GM23338 (cell line): Measurements from ENCODE around the gene PALM. TPM values are rescaled to one million over a fixed set of nuclear protein-coding genes. Genes with fewer than 3 reads are reported as not detected.

ENCODE experiments used
- ATAC-seq: fragments of 200-7000 bp; cut with Tn5 transposase; 3 replicates; pipeline ENCODE4 v1.9.1; 2020
- DNase-seq: peaks from one replicate; pipeline ENCODE4 v3.0.0-alpha.2; 2015; ENCODE audit warnings: low spot score
- H2AFZ ChIP-seq: fragments of 200-600 bp; sonication (generic); 2 replicates; pipeline ENCODE4 v1.8.0; 2016; ENCODE audit warnings: antibody characterized with exemption, mild to moderate bottlenecking, moderate library complexity
- H3F3A ChIP-seq: fragments of 200-600 bp; sonication (generic); replicated peaks from 2 replicates; pipeline ENCODE4 v1.8.0; 2017; ENCODE audit warnings: antibody characterized with exemption, mixed run types, low read depth
- H3K27ac ChIP-seq: fragments of 200-600 bp; sonication (generic); 2 replicates; pipeline ENCODE4 v1.6.1; 2016; ENCODE audit warnings: low read depth
- H3K27me3 ChIP-seq: fragments of 200-600 bp; sonication (generic); 2 replicates; pipeline ENCODE4 v1.8.0; 2016; ENCODE audit warnings: mild to moderate bottlenecking, mixed run types, moderate library complexity; ENCODE audit not compliant: insufficient read depth
- H3K36me3 ChIP-seq: fragments of 200-600 bp; sonication (generic); 2 replicates; pipeline ENCODE4 v1.8.0; 2016; ENCODE audit warnings: mild to moderate bottlenecking; ENCODE audit not compliant: insufficient read depth
- H3K4me1 ChIP-seq: fragments of 200-600 bp; sonication (generic); 2 replicates; pipeline ENCODE4 v1.8.0; 2016; ENCODE audit warnings: mild to moderate bottlenecking, moderate library complexity; ENCODE audit not compliant: insufficient read depth
- H3K4me2 ChIP-seq: fragments of 200-600 bp; sonication (generic); 2 replicates; pipeline ENCODE4 v1.7.1; 2017; ENCODE audit warnings: mixed run types
- H3K4me3 ChIP-seq: fragments of 200-600 bp; sonication (generic); 2 replicates; pipeline ENCODE4 v1.6.1; 2016; ENCODE audit warnings: mixed run types
- H3K79me2 ChIP-seq: fragments of 200-600 bp; sonication (generic); replicated peaks from 2 replicates; pipeline ENCODE4 v1.8.0; 2017; ENCODE audit warnings: mild to moderate bottlenecking; ENCODE audit not compliant: insufficient read depth
- H3K9me2 ChIP-seq: fragments of 200-600 bp; sonication (generic); 2 replicates; pipeline ENCODE4 v1.8.0; 2017; ENCODE audit not compliant: insufficient read depth
- H4K20me1 ChIP-seq: fragments of 200-600 bp; sonication (generic); replicated peaks from 2 replicates; pipeline ENCODE4 v1.8.0; 2017; ENCODE audit warnings: mild to moderate bottlenecking; ENCODE audit not compliant: insufficient read depth
- H3K27ac Mint-ChIP-seq: 2 replicates; pipeline ENCODE4 v1.8.0; 2020; ENCODE audit warnings: inconsistent platforms, mild to moderate bottlenecking, moderate library complexity, mixed read lengths
- H3K27me3 Mint-ChIP-seq: 3 replicates; pipeline ENCODE4 v1.8.0; 2022; ENCODE audit warnings: low read depth, mild to moderate bottlenecking, moderate library complexity, mixed read lengths, inconsistent platforms; ENCODE audit not compliant: insufficient read depth, poor library complexity
- H3K36me3 Mint-ChIP-seq: 3 replicates; pipeline ENCODE4 v1.8.0; 2021; ENCODE audit warnings: low read depth, mild to moderate bottlenecking, inconsistent platforms, moderate library complexity, mixed read lengths
- H3K4me1 Mint-ChIP-seq: 3 replicates; pipeline ENCODE4 v1.8.0; 2020; ENCODE audit warnings: mild to moderate bottlenecking, inconsistent platforms, mixed read lengths
- H3K4me3 Mint-ChIP-seq: 3 replicates; pipeline ENCODE4 v1.8.0; 2021; ENCODE audit warnings: moderate library complexity, mild to moderate bottlenecking, inconsistent platforms, mixed read lengths
- H3K9me3 Mint-ChIP-seq: 3 replicates; pipeline ENCODE4 v1.8.0; 2020; ENCODE audit warnings: moderate library complexity, mild to moderate bottlenecking, inconsistent platforms, mixed read lengths
- CREB1 ChIP-seq: fragments of 250-450 bp; sonication (Bioruptor Pico); IDR thresholded peaks from 2 replicates; pipeline ENCODE4 v1.5.0; 2020; ENCODE audit warnings: low read depth, mild to moderate bottlenecking, moderate library complexity
- EZH2 ChIP-seq: fragments of 200-600 bp; sonication (generic); IDR thresholded peaks from one replicate; pipeline ENCODE4 v1.8.0; 2017; ENCODE audit warnings: antibody characterized with exemption, mild to moderate bottlenecking, low read depth; ENCODE audit not compliant: unreplicated experiment
- EZH2phosphoT487 ChIP-seq: fragments of 200-600 bp; sonication (generic); IDR thresholded peaks from one replicate; pipeline ENCODE4 v1.8.1; 2018; ENCODE audit warnings: antibody characterized with exemption; ENCODE audit not compliant: unreplicated experiment
- JUNB ChIP-seq: IDR thresholded peaks from one replicate; pipeline ENCODE4 v1.6.1; 2016; ENCODE audit warnings: antibody characterized with exemption; ENCODE audit not compliant: unreplicated experiment
- NANOG ChIP-seq: IDR thresholded peaks from 2 replicates; pipeline ENCODE4 v1.6.1; 2016; ENCODE audit warnings: antibody characterized with exemption, borderline replicate concordance
- POLR2AphosphoS5 ChIP-seq: IDR thresholded peaks from 2 replicates; pipeline ENCODE4 v1.6.1; 2016; ENCODE audit warnings: antibody characterized with exemption, low read depth
- STAT1 ChIP-seq: IDR thresholded peaks from one replicate; pipeline ENCODE4 v1.6.1; 2016; ENCODE audit warnings: antibody characterized with exemption; ENCODE audit not compliant: unreplicated experiment
- ZNF114 ChIP-seq: fragments of 250-450 bp; sonication (Bioruptor Pico); IDR thresholded peaks from 2 replicates; pipeline ENCODE4 v1.5.0; 2020; ENCODE audit warnings: mild to moderate bottlenecking, moderate library complexity
- polyA plus RNA-seq: library from polyadenylated mRNA; unstranded; fragments of >200 nt; fragmentation: Nextera tagmentation; extraction: Ambion mirVana; gene quantifications from 2 replicates; pipeline ENCODE4 v1.2.1, GENCODE V29; 2016
- total RNA-seq: library from RNA; depleted of rRNA; stranded (reverse); fragments of >200 nt; shearing (Covaris generic); gene quantifications from 2 replicates; pipeline ENCODE4 v1.2.3, GENCODE V29; 2014; rRNA removed
- TF ChIP-seq, protein P1 (sequence below): IDR thresholded peaks from 2 replicates; pipeline ENCODE4 v1.6.1; 2016; ENCODE audit warnings: antibody characterized with exemption
- TF ChIP-seq, protein P2 (sequence below), 2 experiments: fragments of 200-600 bp in 1 of 2; sonication (generic) in 1 of 2; conservative IDR thresholded peaks; 2 replicates each; pipeline versions ENCODE4 v1.5.1 to v1.6.1; 2016 to 2017; ENCODE audit warnings: antibody characterized with exemption in 2 of 2, low read depth in 2 of 2, mild to moderate bottlenecking in 2 of 2, moderate library complexity in 1 of 2

Gene PALM
- total and polyA plus RNA-seq, 2 experiments from 2014 or later = 3.8 to 26.1 TPM

DNA sequence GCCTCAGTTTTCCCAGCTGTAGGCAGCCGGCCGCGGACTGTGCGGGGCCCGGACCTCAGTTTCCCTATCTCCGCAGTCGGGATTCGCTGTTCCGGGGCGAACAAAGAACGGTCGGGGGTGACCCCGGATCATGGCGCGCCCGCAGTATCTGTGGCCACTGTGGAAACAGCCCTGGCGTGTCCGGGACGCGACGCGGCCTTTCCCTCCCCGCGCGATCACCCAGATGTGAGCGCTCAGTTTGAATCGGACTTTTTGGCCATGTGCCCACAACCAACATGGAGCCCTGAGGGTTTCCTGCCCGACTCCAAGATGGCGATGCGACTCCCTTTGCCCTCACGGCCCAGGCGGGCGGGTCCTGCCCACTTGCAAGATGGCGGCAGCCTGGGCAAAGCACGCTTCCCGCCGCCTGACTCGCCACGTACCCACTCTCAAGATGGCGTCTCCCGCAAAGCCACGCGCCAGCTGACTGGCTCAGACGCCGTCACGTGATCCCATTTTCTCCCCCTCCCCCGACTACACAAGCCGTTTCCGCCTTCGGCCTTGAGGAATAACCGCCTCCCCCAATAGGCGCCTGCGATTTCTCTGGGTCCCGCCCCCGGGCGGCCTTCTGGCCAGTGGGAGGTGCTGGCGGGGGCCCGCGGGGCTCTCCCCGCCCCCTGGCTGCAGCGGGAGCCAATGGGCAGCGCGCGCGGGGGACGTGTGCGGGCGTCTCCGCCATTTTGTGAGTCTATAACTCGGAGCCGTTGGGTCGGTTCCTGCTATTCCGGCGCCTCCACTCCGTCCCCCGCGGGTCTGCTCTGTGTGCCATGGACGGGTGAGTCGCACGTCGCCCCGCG lies 88.2 kb downstream of the PALM start, which contains the start of gene PTBP1:
TSS of gene PTBP1 (plus strand) at position 761 of the 836 bp plus-strand sequence. CDS start at position 807, 46 bp downstream.
- ATAC-seq (peak; percentile 75), DNase-seq (peak; percentile 100)
- Mint-ChIP-seq H3K27ac (peak within 1 kb of the TSS; percentile 93), H3K4me3 (peak within 1 kb of the TSS; percentile 94), H3K4me1 (peaks cover 31% of the 10 kb centered on the region), H3K36me3 (peaks cover 34% of the 10 kb centered on the region), H3K27me3 (peaks cover 15% of the 10 kb centered on the region), H3K9me3 (no peaks in the 10 kb centered on the region)
- Histone ChIP-seq H3K79me2 (peaks cover 41% of the 10 kb centered on the region), H2AFZ (no peak within 1 kb of the TSS), H4K20me1 (peaks cover 34% of the 10 kb centered on the region), H3F3A (peaks cover 24% of the 10 kb centered on the region; the same call in 1 of the 2 replicates), H3K27ac (peak within 1 kb of the TSS; percentile 84), H3K4me2 (peak within 1 kb of the TSS; percentile 98), H3K36me3 (peaks cover 9% of the 10 kb centered on the region; the same call in 1 of the 2 replicates), H3K4me3 (peak within 1 kb of the TSS; percentile 98), H3K4me1 (peaks cover 39% of the 10 kb centered on the region), H3K9me2 (no peaks in the 10 kb centered on the region), H3K27me3 (no peaks in the 10 kb centered on the region)
- peak; percentile 76 for TF ChIP-seq POLR2AphosphoS5
- TF ChIP-seq ZNF114 (CRISPR knock-in tag) = no peak
- TF ChIP-seq NANOG = no peak
- peak; percentile 78 for TF ChIP-seq CREB1 (CRISPR knock-in tag)
- TF ChIP-seq, protein P1, sequence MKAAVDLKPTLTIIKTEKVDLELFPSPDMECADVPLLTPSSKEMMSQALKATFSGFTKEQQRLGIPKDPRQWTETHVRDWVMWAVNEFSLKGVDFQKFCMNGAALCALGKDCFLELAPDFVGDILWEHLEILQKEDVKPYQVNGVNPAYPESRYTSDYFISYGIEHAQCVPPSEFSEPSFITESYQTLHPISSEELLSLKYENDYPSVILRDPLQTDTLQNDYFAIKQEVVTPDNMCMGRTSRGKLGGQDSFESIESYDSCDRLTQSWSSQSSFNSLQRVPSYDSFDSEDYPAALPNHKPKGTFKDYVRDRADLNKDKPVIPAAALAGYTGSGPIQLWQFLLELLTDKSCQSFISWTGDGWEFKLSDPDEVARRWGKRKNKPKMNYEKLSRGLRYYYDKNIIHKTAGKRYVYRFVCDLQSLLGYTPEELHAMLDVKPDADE = peak; percentile 95
- TF ChIP-seq, protein P2, sequence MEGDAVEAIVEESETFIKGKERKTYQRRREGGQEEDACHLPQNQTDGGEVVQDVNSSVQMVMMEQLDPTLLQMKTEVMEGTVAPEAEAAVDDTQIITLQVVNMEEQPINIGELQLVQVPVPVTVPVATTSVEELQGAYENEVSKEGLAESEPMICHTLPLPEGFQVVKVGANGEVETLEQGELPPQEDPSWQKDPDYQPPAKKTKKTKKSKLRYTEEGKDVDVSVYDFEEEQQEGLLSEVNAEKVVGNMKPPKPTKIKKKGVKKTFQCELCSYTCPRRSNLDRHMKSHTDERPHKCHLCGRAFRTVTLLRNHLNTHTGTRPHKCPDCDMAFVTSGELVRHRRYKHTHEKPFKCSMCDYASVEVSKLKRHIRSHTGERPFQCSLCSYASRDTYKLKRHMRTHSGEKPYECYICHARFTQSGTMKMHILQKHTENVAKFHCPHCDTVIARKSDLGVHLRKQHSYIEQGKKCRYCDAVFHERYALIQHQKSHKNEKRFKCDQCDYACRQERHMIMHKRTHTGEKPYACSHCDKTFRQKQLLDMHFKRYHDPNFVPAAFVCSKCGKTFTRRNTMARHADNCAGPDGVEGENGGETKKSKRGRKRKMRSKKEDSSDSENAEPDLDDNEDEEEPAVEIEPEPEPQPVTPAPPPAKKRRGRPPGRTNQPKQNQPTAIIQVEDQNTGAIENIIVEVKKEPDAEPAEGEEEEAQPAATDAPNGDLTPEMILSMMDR (conservative IDR thresholded peaks at IDR 0.05; ENCODE audit: low read depth in 2 of 2) = no peak
- TF ChIP-seq EZH2phosphoT487 = no peak
- TF ChIP-seq JUNB = no peak
- TF ChIP-seq EZH2 = no peak
- no peak for TF ChIP-seq STAT1

Other genes with a start within 250 kb of the PALM start
- 2.9 and 4.6 TPM in 2 replicates for gene SHC2, start 247.9 kb upstream of the PALM start, total RNA-seq
- gene SHC2, start 247.9 kb upstream of the PALM start, polyA plus RNA-seq = 2.2 and 2.6 TPM in 2 replicates
- gene MADCAM1, start 212.4 kb upstream of the PALM start, total RNA-seq = 1.0 and 2.5 TPM in 2 replicates
- 2.1 and 3.3 TPM in 2 replicates for gene MADCAM1, start 212.4 kb upstream of the PALM start, polyA plus RNA-seq
- 29.0 and 38.4 TPM in 2 replicates for gene TPGS1, start 201.4 kb upstream of the PALM start, total RNA-seq
- gene TPGS1, start 201.4 kb upstream of the PALM start, polyA plus RNA-seq = 11.9 and 14.9 TPM in 2 replicates
- gene CDC34, start 177.2 kb upstream of the PALM start, total RNA-seq = 146 and 148 TPM in 2 replicates
- gene CDC34, start 177.2 kb upstream of the PALM start, polyA plus RNA-seq = 114 and 118 TPM in 2 replicates
- not detected in 2 replicates for gene GZMM, start 164.9 kb upstream of the PALM start, total RNA-seq
- 0.29 TPM in 1 of 2 replicates, not detected in the other for gene GZMM, start 164.9 kb upstream of the PALM start, polyA plus RNA-seq
- 891 and 973 TPM in 2 replicates for gene BSG, start 136.3 kb upstream of the PALM start, total RNA-seq
- gene BSG, start 136.3 kb upstream of the PALM start, polyA plus RNA-seq = 957 and 960 TPM in 2 replicates
- gene HCN2, start 119.1 kb upstream of the PALM start, total RNA-seq = 2.9 and 3.7 TPM in 2 replicates
- 0.06 and 0.14 TPM in 2 replicates for gene HCN2, start 119.1 kb upstream of the PALM start, polyA plus RNA-seq
- 120 and 148 TPM in 2 replicates for gene POLRMT, start 75.4 kb upstream of the PALM start, total RNA-seq
- gene POLRMT, start 75.4 kb upstream of the PALM start, polyA plus RNA-seq = 98.0 and 125 TPM in 2 replicates
- gene FGF22, start 69.1 kb upstream of the PALM start, total RNA-seq = 0.31 and 2.8 TPM in 2 replicates
- 1.0 and 1.1 TPM in 2 replicates for gene FGF22, start 69.1 kb upstream of the PALM start, polyA plus RNA-seq
- gene RNF126, start 45.7 kb upstream of the PALM start, total RNA-seq = 80.5 and 112 TPM in 2 replicates
- 91.7 and 95.7 TPM in 2 replicates for gene RNF126, start 45.7 kb upstream of the PALM start, polyA plus RNA-seq
- gene FSTL3, start 32.5 kb upstream of the PALM start, total RNA-seq = 10.1 and 12.5 TPM in 2 replicates
- gene FSTL3, start 32.5 kb upstream of the PALM start, polyA plus RNA-seq = 2.9 and 3.1 TPM in 2 replicates
- not detected in 2 replicates for gene PRSS57, start 13.5 kb upstream of the PALM start, total RNA-seq
- gene PRSS57, start 13.5 kb upstream of the PALM start, polyA plus RNA-seq = 0.21 and 0.34 TPM in 2 replicates
- gene MISP, start 42.2 kb downstream of the PALM start, total RNA-seq = 0.23 and 0.28 TPM in 2 replicates
- gene MISP, start 42.2 kb downstream of the PALM start, polyA plus RNA-seq = 0.27 and 0.40 TPM in 2 replicates
- gene PTBP1, start 88.5 kb downstream of the PALM start, total RNA-seq = 539 and 552 TPM in 2 replicates
- 632 and 705 TPM in 2 replicates for gene PTBP1, start 88.5 kb downstream of the PALM start, polyA plus RNA-seq
- gene PLPPR3, start 113.0 kb downstream of the PALM start, total RNA-seq = 74.7 and 81.1 TPM in 2 replicates
- gene PLPPR3, start 113.0 kb downstream of the PALM start, polyA plus RNA-seq = 13.6 and 14.8 TPM in 2 replicates
- gene AZU1, start 118.9 kb downstream of the PALM start, total RNA-seq = 0.50 and 1.4 TPM in 2 replicates
- gene AZU1, start 118.9 kb downstream of the PALM start, polyA plus RNA-seq = 0.30 and 0.78 TPM in 2 replicates
- 0.21 and 2.4 TPM in 2 replicates for gene PRTN3, start 132.1 kb downstream of the PALM start, total RNA-seq
- 0.68 and 0.87 TPM in 2 replicates for gene PRTN3, start 132.1 kb downstream of the PALM start, polyA plus RNA-seq
- not detected in 2 replicates for gene ELANE, start 143.4 kb downstream of the PALM start, total RNA-seq
- not detected in 2 replicates for gene ELANE, start 143.4 kb downstream of the PALM start, polyA plus RNA-seq
- gene CFD, start 150.7 kb downstream of the PALM start, total RNA-seq = 0.90 and 3.5 TPM in 2 replicates
- 3.4 and 4.7 TPM in 2 replicates for gene CFD, start 150.7 kb downstream of the PALM start, polyA plus RNA-seq
- gene MED16, start 184.3 kb downstream of the PALM start, total RNA-seq = 62.3 and 73.6 TPM in 2 replicates
- 52.7 and 58.7 TPM in 2 replicates for gene MED16, start 184.3 kb downstream of the PALM start, polyA plus RNA-seq
- not detected in 2 replicates for gene RNU6-9, start 184.5 kb downstream of the PALM start, total RNA-seq
- gene RNU6-9, start 184.5 kb downstream of the PALM start, polyA plus RNA-seq = not detected in 2 replicates
- gene R3HDM4, start 204.3 kb downstream of the PALM start, total RNA-seq = 87.1 and 87.8 TPM in 2 replicates
- 76.5 and 87.4 TPM in 2 replicates for gene R3HDM4, start 204.3 kb downstream of the PALM start, polyA plus RNA-seq
- gene KISS1R, start 208.4 kb downstream of the PALM start, total RNA-seq = 2.4 and 4.0 TPM in 2 replicates
- 0.78 and 1.0 TPM in 2 replicates for gene KISS1R, start 208.4 kb downstream of the PALM start, polyA plus RNA-seq
- gene ARID3A, start 217.1 kb downstream of the PALM start, total RNA-seq = 48.8 and 51.6 TPM in 2 replicates
- gene ARID3A, start 217.1 kb downstream of the PALM start, polyA plus RNA-seq = 33.6 and 36.6 TPM in 2 replicates